PC-9 (cell line): Measurements from ENCODE around the gene CSGALNACT2. TPM values are rescaled to one million over a fixed set of nuclear protein-coding genes. Genes with fewer than 3 reads are reported as not detected.

ENCODE experiments used
- BruUV-seq: library from RNA; stranded (reverse); fragments of 400-500 nt; replicated peaks from 2 replicates; lab custom pipeline; 2021; lab: Mats Ljungman, UMichigan
- CTCF ChIA-PET: fragments of 300-600 bp; sonication (Branson Sonifier 250); formaldehyde crosslinking; loops from one replicate; lab custom pipeline; 2022; ENCODE audit warnings: antibody characterized with exemption; lab: Charles Lee
- POLR2A ChIA-PET: fragments of 300-600 bp; sonication (Branson Sonifier 250); formaldehyde crosslinking; loops from one replicate; lab custom pipeline; 2022; ENCODE audit warnings: antibody characterized with exemption; ENCODE audit not compliant: unreplicated experiment; lab: Charles Lee
- DNase-seq, 2 experiments: peaks; one replicate each; pipeline versions ENCODE4 v3.0.0 to v3.0.0-alpha.2; 2015 to 2022; ENCODE audit warnings: mixed read lengths in 1 of 2
- H2AFZ ChIP-seq: fragments of 200-600 bp; sonication (generic); 2 replicates; pipeline ENCODE4 v1.8.1; 2017; ENCODE audit warnings: antibody characterized with exemption
- H3F3A ChIP-seq: fragments of 200-600 bp; sonication (generic); 2 replicates; pipeline ENCODE4 v1.8.1; 2017; ENCODE audit warnings: antibody characterized with exemption, mild to moderate bottlenecking, low read depth; ENCODE audit not compliant: insufficient read depth
- H3K27ac ChIP-seq: fragments of 200-600 bp; sonication (generic); 2 replicates; pipeline ENCODE4 v1.6.1; 2016; ENCODE audit warnings: mixed run types
- H3K27me3 ChIP-seq: fragments of 200-600 bp; sonication (generic); 2 replicates; pipeline ENCODE4 v1.6.1; 2016; ENCODE audit warnings: low read depth, mixed run types; ENCODE audit not compliant: insufficient read depth
- H3K36me3 ChIP-seq: fragments of 200-600 bp; sonication (generic); 2 replicates; pipeline ENCODE4 v1.6.1; 2016; ENCODE audit warnings: low read depth, mixed run types
- H3K4me1 ChIP-seq: fragments of 200-600 bp; sonication (generic); replicated peaks from 2 replicates; pipeline ENCODE4 v1.6.1; 2016; ENCODE audit warnings: mixed run types; ENCODE audit not compliant: insufficient read depth
- H3K4me2 ChIP-seq: fragments of 200-600 bp; sonication (generic); 2 replicates; pipeline ENCODE4 v1.6.1; 2017; ENCODE audit warnings: mixed run types
- H3K4me3 ChIP-seq: fragments of 200-600 bp; sonication (generic); 2 replicates; pipeline ENCODE4 v1.6.1; 2016; ENCODE audit warnings: mixed run types
- H3K79me2 ChIP-seq: fragments of 200-600 bp; sonication (generic); 2 replicates; pipeline ENCODE4 v1.6.1; 2017; ENCODE audit warnings: low read depth, mixed run types
- H3K9me2 ChIP-seq: fragments of 200-600 bp; sonication (generic); 2 replicates; pipeline ENCODE4 v1.8.1; 2017; ENCODE audit warnings: mild to moderate bottlenecking; ENCODE audit not compliant: insufficient read depth
- H3K9me3 ChIP-seq: fragments of 200-600 bp; sonication (generic); 2 replicates; pipeline ENCODE4 v1.8.1; 2016; ENCODE audit warnings: low read depth; ENCODE audit not compliant: insufficient read depth
- H4K20me1 ChIP-seq: fragments of 200-600 bp; sonication (generic); 2 replicates; pipeline ENCODE4 v1.8.1; 2017; ENCODE audit not compliant: insufficient read depth
- CTCF ChIP-seq: fragments of 200-600 bp; sonication (generic); conservative IDR thresholded peaks from 2 replicates; pipeline ENCODE4 v1.6.1; 2017; ENCODE audit warnings: mixed run types, antibody characterized with exemption, mild to moderate bottlenecking, moderate library complexity
- EZH2 ChIP-seq: fragments of 200-600 bp; sonication (generic); IDR thresholded peaks from 2 replicates; pipeline ENCODE4 v1.8.0; 2017; ENCODE audit warnings: antibody characterized with exemption, low read depth
- intact Hi-C: fragments of 100-400 bp; cut with micrococcal nuclease; formaldehyde crosslinking; loops from one replicate; pipeline ENCODE4 v1.10.0; 2022; ENCODE audit not compliant: unreplicated experiment
- total RNA-seq: library from RNA; stranded (reverse); gene quantifications from 2 replicates; pipeline ENCODE4 v1.2.3, GENCODE V29; 2021

The CSGALNACT2 gene
- total RNA-seq, 1 experiment from 2014 or later: 7.2 TPM

GRCh38 chr10:43115881-43116595 is 22.2 kb upstream of the CSGALNACT2 start:
- H3F3A ChIP-seq: no peaks in the 10 kb centered on the region
- no TSS peak for BruUV-seq

GRCh38 chr10:43116596-43116995 is 21.6 kb upstream of the CSGALNACT2 start:
- Histone ChIP-seq H3K4me2 (no peak overlapping the region), H4K20me1 (no peaks in the 10 kb centered on the region), H3K27me3 (peaks cover 20% of the 10 kb centered on the region), H3K36me3 (no peaks in the 10 kb centered on the region), H3K79me2 (no peaks in the 10 kb centered on the region), H3K9me3 (no peaks in the 10 kb centered on the region), H3K4me1 (no peaks in the 10 kb centered on the region), H3K4me3 (no peak overlapping the region), H3K27ac (no peak overlapping the region), H3F3A (no peaks in the 10 kb centered on the region), H2AFZ (no peak overlapping the region), H3K9me2 (no peaks in the 10 kb centered on the region)
- intact Hi-C loops: no loop called here
- ChIA-PET CTCF (no interaction called here), POLR2A (no interaction called here)
- no TSS peak for BruUV-seq
- DNase-seq: no peak
- TF ChIP-seq EZH2 (no peak), CTCF (no peak)

More at GRCh38 chr10:43115881-43116595, 22.2 kb upstream of the CSGALNACT2 start:
- DNase-seq: no peak
- POLR2A ChIA-PET: no interaction called here
- Histone ChIP-seq H2AFZ (no peak overlapping the region), H3K9me2 (no peaks in the 10 kb centered on the region), H3K4me3 (no peak overlapping the region), H3K4me2 (no peak overlapping the region), H4K20me1 (no peaks in the 10 kb centered on the region), H3K36me3 (no peaks in the 10 kb centered on the region), H3K27ac (no peak overlapping the region), H3K4me1 (peaks cover 1% of the 10 kb centered on the region; the same call in 1 of the 2 replicates), H3K9me3 (no peaks in the 10 kb centered on the region), H3K79me2 (no peaks in the 10 kb centered on the region), H3K27me3 (peaks cover 20% of the 10 kb centered on the region)
- CTCF ChIA-PET: no interaction called here
- intact Hi-C loops: no loop called here
- TF ChIP-seq CTCF (no peak), EZH2 (no peak)

GRCh38 chr10:43117031-43117776 is 21.0 kb upstream of the CSGALNACT2 start:
- Histone ChIP-seq H3K4me1 (no peaks in the 10 kb centered on the region), H3K9me2 (no peaks in the 10 kb centered on the region), H3K27ac (no peak overlapping the region), H3K27me3 (peaks cover 20% of the 10 kb centered on the region), H3K9me3 (no peaks in the 10 kb centered on the region), H3F3A (no peaks in the 10 kb centered on the region), H3K36me3 (no peaks in the 10 kb centered on the region), H3K4me3 (no peak overlapping the region), H4K20me1 (no peaks in the 10 kb centered on the region), H3K4me2 (no peak overlapping the region), H3K79me2 (no peaks in the 10 kb centered on the region), H2AFZ (no peak overlapping the region)
- DNase-seq: no peak
- intact Hi-C loops: no loop called here
- no TSS peak for BruUV-seq
- TF ChIP-seq CTCF (no peak), EZH2 (no peak)
- CTCF ChIA-PET: no interaction called here
- POLR2A ChIA-PET: no interaction called here
